RPMI7951 (cell line): Measurements from ENCODE around the gene DPH5. TPM values are rescaled to one million over a fixed set of nuclear protein-coding genes. Genes with fewer than 3 reads are reported as not detected.
"Not testable (repeated sequence)": the region's sequence is repeated elsewhere in the genome, so short reads cannot be mapped to it uniquely, and the experiment has no call there.

Source experiments
- DNase-seq: peaks from one replicate; pipeline ENCODE4 v3.0.0-alpha.2; 2012; ENCODE audit warnings: low read depth
- total RNA-seq: library from RNA; depleted of rRNA; stranded (reverse); fragments of >200 nt; shearing (Covaris generic); gene quantifications from 2 replicates; pipeline ENCODE4 v1.2.3, GENCODE V29; 2014; rRNA removed

DPH5 gene
- total RNA-seq: 20.5 and 21.9 TPM in 2 replicates

- peak; percentile 93 for DNase-seq
Observed at GRCh38 chr1:101025657-101026429, at the start of gene DPH5. Gene DPH5 (minus strand): TSS chr1:101025784. CDS start chr1:101025443, 341 bp downstream.

GRCh38 chr1:101073836-101074235 is 48.3 kb upstream of the DPH5 start:
- DNase-seq: no peak

DNA sequence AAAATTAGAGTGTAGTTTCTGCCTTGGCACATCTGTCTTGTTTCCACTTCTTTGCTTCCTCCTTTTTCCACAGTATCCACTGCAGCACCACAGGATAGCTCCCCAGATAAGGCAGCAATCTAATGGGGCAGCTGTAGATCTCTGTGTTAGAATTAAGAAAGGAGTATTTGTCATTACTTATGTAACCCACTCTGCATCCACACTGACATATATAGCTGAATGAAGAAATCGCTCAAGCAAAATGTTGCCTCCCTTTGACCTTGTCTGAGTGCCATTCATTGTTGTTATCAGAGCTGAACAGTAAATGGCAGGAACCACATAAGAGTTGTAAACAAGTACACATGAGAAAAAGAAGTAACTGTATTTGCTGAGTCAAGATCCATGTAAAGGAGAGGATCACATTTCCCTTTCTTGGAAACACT is 45.9 kb upstream of the DPH5 start:
- no peak for DNase-seq

DNA sequence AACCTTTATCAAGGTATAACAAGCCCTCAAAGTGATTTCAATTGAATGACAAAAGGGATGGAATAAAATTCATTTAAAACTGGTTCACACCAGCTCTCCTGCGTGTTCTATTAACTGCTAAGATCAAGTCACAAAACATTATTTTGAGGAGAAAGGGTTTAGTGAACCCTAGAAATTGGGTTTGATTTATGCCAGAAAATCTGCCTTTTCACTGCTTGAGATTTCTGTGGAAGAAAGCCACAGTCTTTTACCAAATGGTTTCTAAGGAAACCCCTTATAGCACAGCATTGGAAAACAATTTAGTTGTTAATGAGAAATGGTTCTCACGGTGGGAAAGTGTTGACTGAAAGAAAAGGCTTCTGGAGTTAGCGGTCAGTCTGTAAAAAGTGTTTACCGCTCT is 43.6 kb upstream of the DPH5 start:
- DNase-seq: no peak

GRCh38 chr1:101066937-101067335 is 41.4 kb upstream of the DPH5 start:
- DNase-seq: not testable (repeated sequence)

- no peak for DNase-seq
Observed at GRCh38 chr1:101066260-101066936, 40.8 kb upstream of the DPH5 start.

DNA sequence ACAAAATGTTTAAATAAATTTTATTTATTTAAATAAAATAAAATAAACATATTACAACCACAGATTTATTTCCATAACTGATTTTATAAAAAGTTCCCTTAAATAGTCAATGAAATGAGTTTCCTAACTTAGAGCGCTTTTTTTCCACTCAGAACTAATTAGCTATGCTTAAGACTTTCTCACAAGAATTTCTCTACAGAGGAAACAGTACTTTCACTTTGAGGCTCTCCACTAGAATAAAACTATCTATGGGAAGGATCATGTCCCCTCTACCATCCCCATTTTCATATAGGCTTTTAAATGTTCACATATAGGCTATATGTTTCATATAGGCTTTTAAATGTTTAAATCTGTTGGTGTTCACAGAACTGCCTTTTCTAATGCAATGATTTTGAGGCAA is 40.0 kb upstream of the DPH5 start:
- DNase-seq: no peak

GRCh38 chr1:101064697-101065096 is 39.1 kb upstream of the DPH5 start:
- no peak for DNase-seq

- no peak for DNase-seq
Observed at GRCh38 chr1:101060992-101061391, 35.4 kb upstream of the DPH5 start.

DNA sequence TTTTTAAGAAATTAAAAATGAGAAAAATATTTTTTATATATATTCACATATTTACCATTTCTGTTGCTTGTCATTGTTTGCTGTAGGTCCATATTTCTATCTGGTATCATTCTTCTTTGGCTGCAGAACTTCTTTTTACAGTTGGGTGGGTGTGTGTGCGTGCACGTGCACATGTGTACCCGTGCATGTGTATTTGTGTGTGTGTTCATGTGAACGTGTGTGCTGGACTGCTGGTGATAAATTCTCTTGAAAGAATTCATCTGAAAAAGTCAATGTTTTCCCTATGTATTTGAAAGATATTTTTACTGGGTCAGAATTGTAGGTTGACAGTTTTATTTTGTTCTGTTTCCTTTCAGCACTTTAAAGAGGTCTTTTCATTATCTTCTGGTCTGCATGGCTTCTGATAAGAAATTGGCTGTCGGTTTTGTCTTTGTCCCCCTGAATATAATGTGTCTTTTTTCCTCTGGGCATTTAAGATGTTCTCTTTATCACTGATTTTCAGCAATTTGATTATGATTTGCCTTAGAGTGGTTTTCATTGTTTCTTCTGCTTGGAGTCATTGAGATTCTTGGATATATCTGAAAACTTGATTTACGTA is 34.5 kb upstream of the DPH5 start:
- DNase-seq: no peak

GRCh38 chr1:101055623-101056022 is 30.0 kb upstream of the DPH5 start:
- DNase-seq: no peak

- DNase-seq: no peak
Observed at GRCh38 chr1:101051688-101052638, 26.4 kb upstream of the DPH5 start.

- DNase-seq: no peak
Observed at GRCh38 chr1:101050869-101051268, 25.3 kb upstream of the DPH5 start.

GRCh38 chr1:101044749-101045148 is 19.2 kb upstream of the DPH5 start:
- DNase-seq: no peak

GRCh38 chr1:101044259-101044658 is 18.7 kb upstream of the DPH5 start:
- DNase-seq: no peak

GRCh38 chr1:101043776-101044175 is 18.2 kb upstream of the DPH5 start:
- DNase-seq: no peak

- no peak for DNase-seq
Observed at GRCh38 chr1:101041300-101041699, 15.7 kb upstream of the DPH5 start.

DNA sequence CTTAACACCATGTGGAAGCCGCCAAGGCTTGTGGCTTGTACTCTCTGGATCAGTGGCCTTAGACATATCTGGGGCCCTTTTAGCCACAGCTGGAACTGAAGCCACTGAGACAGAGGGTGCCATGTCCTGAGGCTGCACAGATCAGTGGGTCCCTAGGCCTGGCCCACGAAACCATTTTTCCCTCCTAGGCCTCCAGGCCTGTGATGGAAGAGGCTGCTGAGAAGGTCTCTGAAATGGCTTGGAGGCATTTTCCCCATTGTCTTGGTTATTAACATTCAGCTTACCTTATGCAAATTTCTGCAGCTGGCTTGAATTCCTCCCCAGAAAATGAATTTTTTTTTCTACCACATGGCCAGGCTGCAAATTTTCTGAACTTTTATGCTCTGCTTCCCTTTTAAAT is 15.1 kb upstream of the DPH5 start:
- DNase-seq: no peak

DNA sequence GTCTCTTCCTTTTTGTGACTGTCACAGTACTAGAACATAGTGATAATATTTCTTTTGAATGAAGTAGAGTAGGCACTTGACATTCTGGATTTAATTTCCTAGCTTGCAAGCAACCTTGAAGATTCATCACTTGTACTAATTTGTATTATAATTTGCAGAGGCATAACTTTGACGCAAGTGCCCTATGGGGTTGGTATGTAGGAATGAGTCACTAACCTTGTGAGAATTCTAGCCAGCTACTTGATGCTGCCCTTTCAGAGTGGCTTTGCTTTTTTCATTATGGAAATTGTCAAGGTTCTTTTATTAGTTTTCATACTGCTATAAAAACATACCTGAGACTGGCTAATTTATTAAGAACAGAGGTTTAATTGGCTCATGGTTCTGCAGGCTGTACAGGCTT is 13.7 kb upstream of the DPH5 start:
- DNase-seq: peak; percentile 19

DNA sequence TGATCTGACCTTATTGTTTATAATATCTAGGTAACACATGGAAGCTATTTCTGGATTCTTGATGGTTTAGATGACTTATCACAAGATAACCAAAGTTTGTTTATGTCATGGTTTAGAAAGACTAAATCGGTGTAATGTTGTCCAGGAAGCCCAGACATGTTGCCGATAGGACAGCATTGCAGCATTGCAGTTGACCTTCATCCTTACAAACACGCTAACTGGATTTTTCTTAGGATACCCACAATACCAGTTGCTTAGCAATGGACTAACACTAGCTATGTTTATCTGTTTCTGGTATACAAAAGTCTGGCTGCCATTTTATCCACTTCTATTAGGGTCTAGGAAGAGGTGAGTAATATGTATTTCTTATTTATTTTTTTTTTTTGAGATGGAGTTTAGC is 11.7 kb upstream of the DPH5 start:
- DNase-seq: no peak

DNA sequence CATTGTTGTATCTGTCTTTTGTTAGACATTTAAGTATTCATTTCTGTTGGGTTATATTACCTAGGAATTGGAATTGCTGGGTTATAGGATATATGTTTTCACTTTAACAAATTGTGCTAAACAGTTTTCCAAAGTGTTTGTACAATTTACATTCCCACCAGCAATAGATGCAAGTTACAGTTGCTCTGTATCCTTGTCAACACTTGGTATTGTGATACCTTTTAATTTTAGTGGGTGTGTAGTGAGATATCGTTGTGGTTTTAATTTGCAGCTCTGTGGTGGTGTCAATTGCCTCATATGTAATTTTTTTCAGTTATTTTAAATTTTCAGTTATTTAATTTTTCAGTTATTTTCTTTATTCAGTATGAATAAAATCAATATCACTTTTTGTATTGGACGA is 7.4 kb upstream of the DPH5 start:
- no peak for DNase-seq

DNA sequence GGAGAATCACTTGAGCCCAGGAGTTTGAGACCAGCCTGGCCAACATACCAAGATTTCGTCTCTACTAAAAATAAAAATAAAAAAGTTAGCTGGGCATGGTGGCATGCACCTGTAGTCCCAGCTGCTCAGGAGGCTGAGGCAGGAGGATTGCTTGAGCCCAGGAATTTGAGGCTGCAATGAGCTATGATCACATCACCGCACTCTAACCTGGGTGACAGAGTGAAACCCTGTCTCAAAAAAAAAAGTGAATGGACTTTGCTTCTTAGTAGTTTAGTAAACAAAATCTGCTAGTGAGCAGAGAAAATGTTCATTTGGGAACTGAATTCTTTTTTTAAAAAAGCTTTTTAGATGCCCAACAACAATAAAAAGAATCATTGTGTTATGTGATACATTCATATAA is 6.5 kb upstream of the DPH5 start:
- DNase-seq: not testable (repeated sequence)
